GM18870 (cell line): ENCODE data around the gene LRRC41.
"Not testable (repeated sequence)": the region's sequence is repeated elsewhere in the genome, so short reads cannot be mapped to it uniquely, and the experiment has no call there.

Source experiments
- ATAC-seq: cut with Tn5 transposase; IDR thresholded peaks from one replicate; pipeline ENCODE4 v1.9.1; 2021; ENCODE audit warnings: moderate library complexity; ENCODE audit not compliant: unreplicated experiment

LRRC41 gene

DNA sequence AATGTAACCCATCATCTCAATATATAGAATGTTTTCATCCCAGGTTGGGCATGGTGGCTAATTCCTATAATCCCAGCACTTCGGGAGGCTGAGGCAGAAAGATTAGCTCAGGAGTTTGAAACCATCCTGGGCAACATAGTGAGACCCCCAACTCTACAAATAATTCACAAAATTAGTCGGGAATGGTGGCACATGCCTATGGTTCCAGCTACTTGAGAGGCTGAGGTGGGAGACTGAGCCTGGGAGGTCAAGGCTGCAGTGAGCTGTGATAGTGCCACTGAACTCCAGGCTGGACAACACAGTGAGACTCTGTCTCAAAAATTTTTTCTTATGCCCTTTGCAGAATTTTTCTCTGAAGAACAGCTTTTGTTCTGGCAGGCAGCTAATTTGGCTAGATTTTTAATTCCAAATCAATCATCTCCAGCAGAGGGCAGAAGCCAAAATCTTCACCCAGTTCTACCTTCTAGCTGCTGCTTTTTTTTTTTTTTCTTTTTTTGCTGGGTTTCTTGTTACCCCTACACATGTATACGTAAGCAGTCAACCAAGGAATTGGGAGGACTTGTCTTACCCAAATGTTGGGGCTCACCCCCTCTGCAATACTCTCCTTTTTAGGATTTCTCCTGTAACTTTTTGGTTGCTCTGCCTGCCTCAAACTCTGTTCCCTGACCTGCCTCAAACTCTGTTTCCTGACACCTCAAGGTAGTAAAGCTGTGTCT is 58.6 kb downstream of the LRRC41 start:
- ATAC-seq, result no peak

- not testable (repeated sequence) for ATAC-seq
These were observed 59.6 kb downstream of the LRRC41 start for GRCh38 chr1:46243831-46244230.

GRCh38 chr1:46242918-46243317 is 60.5 kb downstream of the LRRC41 start:
- ATAC-seq, result no peak

DNA sequence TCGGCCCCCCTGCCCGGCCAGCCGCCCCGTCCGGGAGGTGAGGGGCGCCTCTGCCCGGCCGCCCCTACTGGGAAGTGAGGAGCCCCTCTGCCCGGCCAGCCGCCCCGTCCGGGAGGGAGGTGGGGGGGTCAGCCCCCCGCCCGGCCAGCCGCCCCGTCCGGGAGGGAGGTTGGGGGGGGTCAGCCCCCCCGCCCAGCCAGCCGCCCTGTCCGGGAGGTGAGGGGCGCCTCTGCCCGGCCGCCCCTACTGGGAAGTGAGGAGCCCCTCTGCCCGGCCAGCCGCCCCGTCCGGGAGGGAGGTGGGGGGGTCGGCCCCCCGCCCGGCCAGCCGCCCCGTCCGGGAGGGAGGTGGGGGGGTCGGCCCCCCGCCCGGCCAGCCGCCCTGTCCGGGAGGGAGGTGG is 61.7 kb downstream of the LRRC41 start:
- not testable (repeated sequence) for ATAC-seq

DNA sequence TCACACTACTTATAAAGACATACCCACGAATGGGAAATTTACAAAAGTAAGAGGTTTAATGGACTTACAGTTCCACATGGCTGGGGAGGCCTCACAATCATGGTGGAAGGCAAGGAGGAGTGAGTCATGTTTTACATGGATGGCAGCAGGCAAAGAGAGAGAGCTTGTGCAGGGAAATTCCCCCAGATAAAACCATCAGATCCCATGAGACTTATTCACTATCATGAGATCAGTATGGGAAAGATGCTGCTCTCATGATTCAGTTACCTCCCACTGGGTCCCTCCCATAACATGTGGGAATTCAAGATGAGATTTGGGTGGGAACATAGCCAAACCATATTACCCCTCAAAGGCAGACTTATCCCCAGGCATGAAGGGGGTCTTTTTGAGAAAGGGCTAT is 64.6 kb downstream of the LRRC41 start:
- ATAC-seq, result not testable (repeated sequence)

DNA sequence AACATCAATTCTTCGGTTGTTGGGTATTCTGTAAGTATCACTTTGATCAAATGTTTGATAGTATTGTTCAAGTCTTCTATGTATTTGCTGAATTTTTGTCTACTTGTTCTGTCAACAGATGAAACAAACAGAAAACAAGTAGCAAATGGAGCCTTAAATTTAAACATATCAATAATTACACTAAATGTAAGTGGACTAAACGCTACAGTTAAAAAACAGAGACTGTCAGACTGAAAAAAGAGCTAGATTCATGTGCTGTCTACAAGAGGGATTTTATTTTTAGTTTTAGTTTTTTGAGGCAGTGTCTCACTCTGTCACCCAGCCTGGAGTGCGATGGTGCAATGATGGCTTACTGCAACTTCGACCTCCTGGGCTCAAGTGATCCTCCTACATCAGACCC is 66.5 kb downstream of the LRRC41 start:
- no peak for ATAC-seq

DNA sequence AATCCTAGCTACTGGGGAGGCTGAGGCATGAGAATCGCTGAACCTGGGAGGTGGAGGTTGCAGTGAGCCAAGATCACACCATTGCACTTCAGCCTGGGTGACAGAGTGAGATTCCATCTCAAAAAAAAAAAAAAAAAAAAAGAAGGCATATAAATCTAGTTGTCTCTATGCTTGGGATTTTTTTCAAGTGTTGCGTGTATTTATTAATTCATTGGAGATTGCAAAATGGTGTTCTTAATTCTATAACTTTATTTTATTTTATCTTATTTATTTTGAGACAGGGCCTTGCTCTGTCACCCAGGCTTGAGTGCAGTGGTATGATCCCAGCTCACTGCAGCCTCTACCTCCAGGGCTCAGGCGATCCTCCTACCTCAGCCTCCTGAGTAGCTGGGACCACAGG is 72.2 kb downstream of the LRRC41 start:
- not testable (repeated sequence) for ATAC-seq
